Astrocyte of the cerebellum (primary cell): Measurements from ENCODE around the gene EPHX1.

Source experiments
- DNase-seq: peaks from one replicate; pipeline ENCODE4 v3.0.0-alpha.2; 2011; ENCODE audit warnings: low read depth
- H3K4me3 ChIP-seq: 2 replicates; pipeline ENCODE4 v1.5.1; 2011; ENCODE audit warnings: mild to moderate bottlenecking, low read depth, low read length, moderate library complexity
- in situ Hi-C: cut with HindIII; loops from 2 replicates; pipeline ENCODE4 v1.10.0; 2017; ENCODE audit warnings: low sequenced_read_pairs
- TF ChIP-seq, protein P1 (sequence below): IDR thresholded peaks from 2 replicates; pipeline ENCODE4 v1.5.1; 2012; ENCODE audit warnings: low read length, low read depth, moderate library complexity, mild to moderate bottlenecking; ENCODE audit errors: missing control alignments

The EPHX1 gene

DNA sequence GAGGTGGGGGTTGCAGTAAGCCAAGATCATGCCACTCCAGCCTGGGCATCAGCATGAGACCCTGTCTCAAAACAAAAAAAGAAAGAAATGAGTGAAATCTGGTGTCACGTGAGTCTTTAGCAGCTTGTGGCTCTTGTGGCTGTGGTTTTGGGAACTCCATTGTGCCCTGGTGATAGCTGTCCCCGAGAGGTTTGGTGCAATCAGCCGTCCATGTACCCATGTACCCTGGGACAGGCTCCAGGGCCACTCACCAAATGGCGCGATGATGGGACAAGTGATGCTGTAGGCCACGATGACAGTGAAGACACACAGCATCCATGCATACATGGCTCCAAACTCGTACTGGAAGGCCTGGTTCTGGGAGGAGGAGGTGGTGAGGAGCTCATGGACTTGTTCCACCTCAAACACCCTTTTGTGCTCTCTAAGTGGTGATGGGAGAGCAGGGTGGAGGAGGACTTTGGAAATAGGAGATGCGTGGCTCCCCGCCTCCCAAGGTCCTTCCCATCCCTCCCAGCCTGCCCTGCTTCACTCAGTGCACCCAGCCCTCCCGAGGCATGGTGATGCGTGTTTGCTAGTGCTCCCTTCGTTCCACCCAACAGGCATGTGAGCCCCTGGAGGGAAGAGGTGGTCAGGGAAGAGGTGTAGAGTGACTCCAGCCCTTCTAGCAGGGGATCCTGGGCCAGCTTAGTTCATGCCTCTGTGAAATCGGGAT, 42.6 kb downstream of the EPHX1 start:
- TF ChIP-seq, protein P1, sequence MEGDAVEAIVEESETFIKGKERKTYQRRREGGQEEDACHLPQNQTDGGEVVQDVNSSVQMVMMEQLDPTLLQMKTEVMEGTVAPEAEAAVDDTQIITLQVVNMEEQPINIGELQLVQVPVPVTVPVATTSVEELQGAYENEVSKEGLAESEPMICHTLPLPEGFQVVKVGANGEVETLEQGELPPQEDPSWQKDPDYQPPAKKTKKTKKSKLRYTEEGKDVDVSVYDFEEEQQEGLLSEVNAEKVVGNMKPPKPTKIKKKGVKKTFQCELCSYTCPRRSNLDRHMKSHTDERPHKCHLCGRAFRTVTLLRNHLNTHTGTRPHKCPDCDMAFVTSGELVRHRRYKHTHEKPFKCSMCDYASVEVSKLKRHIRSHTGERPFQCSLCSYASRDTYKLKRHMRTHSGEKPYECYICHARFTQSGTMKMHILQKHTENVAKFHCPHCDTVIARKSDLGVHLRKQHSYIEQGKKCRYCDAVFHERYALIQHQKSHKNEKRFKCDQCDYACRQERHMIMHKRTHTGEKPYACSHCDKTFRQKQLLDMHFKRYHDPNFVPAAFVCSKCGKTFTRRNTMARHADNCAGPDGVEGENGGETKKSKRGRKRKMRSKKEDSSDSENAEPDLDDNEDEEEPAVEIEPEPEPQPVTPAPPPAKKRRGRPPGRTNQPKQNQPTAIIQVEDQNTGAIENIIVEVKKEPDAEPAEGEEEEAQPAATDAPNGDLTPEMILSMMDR, result no peak
- DNase-seq, result no peak
- in situ Hi-C loops, result no loop called here

DNA sequence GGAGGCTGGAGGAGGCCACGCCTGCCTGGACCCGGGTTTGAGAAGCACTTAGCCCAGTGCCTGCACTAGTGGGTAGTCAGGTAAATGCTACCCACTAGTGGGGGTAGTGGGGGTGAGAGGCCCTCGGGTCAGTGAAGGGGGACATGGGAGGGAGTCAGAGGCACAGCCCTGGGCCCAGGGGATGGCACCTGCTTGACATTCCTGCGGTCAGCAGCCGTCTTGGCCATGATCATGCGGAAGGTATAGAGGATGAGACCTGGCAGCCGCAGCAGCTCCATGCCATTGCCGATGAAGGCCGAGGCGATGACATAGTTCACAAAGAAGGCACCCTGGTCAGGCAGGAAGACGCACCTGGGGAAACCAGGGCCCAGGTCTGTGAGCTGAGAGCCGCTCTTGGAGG, 43.5 kb downstream of the EPHX1 start:
- H3K4me3 ChIP-seq, result no peak overlapping the region
- in situ Hi-C loops, result no loop called here
- TF ChIP-seq, protein P1, result no peak
- DNase-seq, result no peak

More for the DNA sequence above, 42.6 kb downstream of the EPHX1 start:
- no peak overlapping the region for H3K4me3 ChIP-seq

DNA sequence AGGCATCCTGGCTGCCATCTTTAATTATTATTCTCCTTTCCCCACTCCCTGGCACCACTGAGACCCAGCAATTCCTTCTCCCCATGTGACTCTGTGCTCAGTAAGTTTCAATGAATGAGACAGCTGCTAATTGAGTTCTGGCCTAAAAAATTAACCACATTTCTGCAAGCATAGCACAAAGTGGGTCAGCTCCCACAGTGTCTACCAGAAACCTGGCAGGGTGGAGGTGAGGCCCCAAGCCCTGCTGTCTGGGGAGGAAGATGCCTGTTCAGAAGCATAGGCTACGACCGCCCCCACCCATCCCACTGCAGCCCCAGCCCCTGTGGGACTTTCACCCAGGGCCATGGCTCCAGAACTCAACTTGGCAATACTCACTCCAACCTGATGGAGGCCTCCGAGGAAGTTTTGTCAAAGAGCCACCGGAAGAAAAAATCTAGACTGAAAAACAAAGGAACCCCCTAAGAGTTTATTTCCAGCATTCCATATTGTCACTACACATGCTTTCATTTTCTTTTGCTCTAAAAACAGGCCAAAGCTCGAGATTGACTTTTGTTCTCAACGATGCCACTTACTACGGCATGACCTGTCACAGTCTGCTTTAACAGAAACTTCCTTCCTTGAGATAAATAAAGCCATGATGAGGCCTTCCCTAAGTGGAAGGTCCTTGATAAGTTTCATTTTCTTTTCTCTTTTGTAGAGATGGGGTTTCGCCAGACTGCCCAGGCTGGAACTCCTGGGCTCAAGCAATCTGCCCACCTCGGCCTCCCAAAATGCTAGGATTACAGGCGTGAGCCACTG, 45.8 kb downstream of the EPHX1 start:
- in situ Hi-C loops, result no loop called here
- DNase-seq, result no peak
- TF ChIP-seq, protein P1, result no peak
- no peak overlapping the region for H3K4me3 ChIP-seq

DNA sequence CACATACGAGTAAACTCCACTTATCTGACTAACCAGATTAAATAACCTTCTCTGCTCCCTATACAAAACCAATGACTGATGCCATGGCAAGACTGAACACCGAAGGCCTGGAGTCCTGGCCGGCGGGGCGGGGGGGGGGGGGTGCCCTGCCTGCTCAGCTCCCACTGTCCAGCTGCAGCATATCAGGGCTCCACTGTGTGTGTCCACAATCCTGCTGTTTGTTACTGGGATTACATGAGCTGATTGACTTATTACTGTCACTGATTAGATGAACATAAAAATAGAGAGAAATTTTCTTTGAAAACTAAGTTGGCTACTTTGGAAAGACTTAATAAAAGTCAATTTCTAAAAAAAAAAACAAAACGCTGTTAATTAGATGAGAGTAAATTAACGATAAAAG, 47.3 kb downstream of the EPHX1 start:
- no peak overlapping the region for H3K4me3 ChIP-seq
- DNase-seq, result no peak
- in situ Hi-C loops, result no loop called here
- TF ChIP-seq, protein P1, result no peak

DNA sequence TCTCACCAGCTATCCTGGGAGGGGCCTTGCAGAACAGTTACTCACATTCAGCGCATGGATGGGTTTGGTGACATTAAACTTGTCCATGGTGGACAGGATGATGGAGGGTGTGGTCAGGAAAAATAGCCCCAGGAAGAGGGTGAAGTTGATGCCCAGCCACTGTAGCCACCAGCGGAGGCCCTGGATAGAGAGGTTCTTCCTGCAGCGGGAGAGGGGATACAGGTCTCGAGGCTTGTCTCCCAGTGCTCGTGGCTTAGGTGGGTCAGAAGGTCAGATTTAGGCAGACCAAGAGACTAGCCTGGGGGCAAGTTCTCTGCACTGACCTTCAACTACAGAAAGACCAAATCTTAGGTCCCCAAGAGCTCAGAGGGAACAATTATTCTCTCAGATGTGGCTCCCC, 49.2 kb downstream of the EPHX1 start:
- in situ Hi-C loops, result no loop called here
- no peak for DNase-seq
- TF ChIP-seq, protein P1, result no peak
- no peak overlapping the region for H3K4me3 ChIP-seq

DNA sequence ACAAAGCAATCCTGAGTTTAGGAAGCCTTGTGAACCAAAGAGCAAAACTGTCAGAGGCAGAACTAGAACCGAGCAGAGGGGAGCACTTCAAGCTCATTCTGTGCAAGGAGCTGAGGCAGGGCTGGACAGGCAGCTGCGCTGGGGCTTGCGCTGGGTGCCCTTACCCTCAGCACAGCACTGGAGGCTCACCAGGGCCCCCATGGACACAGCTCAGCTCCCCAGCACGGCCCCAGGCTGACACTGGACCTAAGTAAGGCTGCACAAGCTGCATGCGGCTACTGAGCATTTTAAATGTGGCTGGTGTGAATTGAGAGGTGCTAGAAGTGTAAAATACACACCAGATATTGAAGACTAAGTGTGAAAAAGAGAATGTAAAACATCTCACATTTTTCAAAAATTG, 50.2 kb downstream of the EPHX1 start:
- DNase-seq, result no peak
- no peak overlapping the region for H3K4me3 ChIP-seq
- in situ Hi-C loops, result no loop called here
- TF ChIP-seq, protein P1, result no peak
